ENCODE results near the gene HOXB5.

The HOXB5 gene

DNA sequence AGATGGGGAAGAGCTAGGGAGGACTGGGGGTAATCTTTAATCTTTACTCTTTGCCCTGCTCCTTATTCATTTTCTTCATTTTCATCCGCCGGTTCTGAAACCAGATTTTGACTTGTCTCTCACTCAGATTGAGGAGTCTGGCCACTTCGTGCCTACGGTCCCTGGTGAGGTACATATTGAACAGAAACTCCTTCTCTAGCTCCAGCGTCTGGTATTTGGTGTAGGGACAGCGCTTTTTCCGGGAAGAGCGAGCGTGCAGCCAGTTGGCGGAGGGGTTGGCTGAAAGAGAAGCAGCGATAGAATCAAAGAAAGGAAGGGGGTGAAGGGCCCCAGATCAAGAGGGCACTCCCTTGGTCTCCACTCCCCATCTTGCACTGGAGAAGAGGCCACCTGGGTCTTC lies 29.3 kb upstream of the HOXB5 start:
- DNase-seq: no peak

DNA sequence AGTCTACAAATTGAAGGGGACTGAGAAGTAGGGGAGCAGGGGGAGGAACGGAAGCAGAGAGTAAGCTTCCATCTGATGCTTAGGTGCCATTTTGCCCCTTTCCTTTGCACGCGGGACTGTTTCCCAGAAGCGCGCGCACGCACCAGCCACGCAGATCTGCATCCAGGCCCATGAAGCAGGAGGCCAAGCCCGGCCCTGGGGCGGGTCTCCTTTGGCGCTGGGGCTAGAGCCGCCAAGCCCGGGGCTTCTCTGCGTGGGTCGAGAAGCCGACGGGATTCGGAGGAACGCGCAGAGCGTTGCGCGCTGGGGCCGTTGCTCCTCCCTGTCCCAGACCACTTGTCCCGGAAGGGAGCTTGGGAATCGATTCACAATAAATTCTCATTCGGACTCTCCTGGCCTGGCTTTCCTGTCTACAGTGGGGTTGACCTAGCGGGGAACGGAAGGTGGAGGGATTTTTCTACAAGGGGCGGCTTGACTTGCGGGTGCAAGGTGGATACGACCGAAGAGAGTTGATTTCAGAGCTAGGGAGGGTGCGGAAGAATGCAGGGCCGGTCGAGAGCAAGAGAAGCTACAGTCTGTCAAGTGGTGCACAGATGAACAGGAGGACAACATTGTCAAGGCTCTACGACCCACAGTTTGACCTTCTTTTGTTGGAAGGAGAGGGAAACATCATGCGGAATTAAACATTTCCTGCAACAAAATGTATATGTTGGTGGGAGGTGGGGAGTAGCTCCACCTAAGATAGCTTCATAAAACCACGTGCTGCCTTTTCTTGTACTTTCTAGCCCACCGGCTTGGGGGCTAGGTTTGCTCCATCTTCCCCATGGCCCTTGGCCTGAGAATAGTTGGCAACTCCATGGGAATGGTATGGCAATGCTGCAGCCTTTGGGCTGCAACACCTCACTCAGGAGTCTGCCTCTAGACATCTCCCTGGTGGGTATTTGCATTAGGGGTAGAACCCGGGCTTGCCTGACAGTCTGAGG lies 28.1 kb upstream of the HOXB5 start:
- peaks cover 79% of the 10 kb centered on the region for H3K27me3 ChIP-seq (replicated peaks; ENCODE audit: control insufficient read depth, insufficient read depth, low read length, poor library complexity, severe bottlenecking)
- H3K9me3 ChIP-seq (ENCODE audit: control insufficient read depth, low read length): no peaks in the 10 kb centered on the region
- H3K4me1 ChIP-seq (ENCODE audit: control insufficient read depth, insufficient read depth, low read length, poor library complexity, severe bottlenecking): peaks cover 35% of the 10 kb centered on the region
- no peaks in the 10 kb centered on the region for H3K36me3 ChIP-seq (ENCODE audit: control insufficient read depth, insufficient read depth, low read length)
- no peak overlapping the region for H3K4me3 ChIP-seq (ENCODE audit: insufficient read depth, low read depth, low read length, poor library complexity, severe bottlenecking)
- no peak for DNase-seq
- H3K27ac ChIP-seq (ENCODE audit: insufficient read depth, low read length, poor library complexity, severe bottlenecking): no peak overlapping the region

More for the DNA sequence above, 29.3 kb upstream of the HOXB5 start:
- H3K27ac ChIP-seq (ENCODE audit: insufficient read depth, low read length, poor library complexity, severe bottlenecking): no peak overlapping the region
- H3K27me3 ChIP-seq (replicated peaks; ENCODE audit: control insufficient read depth, insufficient read depth, low read length, poor library complexity, severe bottlenecking): peaks cover 79% of the 10 kb centered on the region
- H3K4me1 ChIP-seq (ENCODE audit: control insufficient read depth, insufficient read depth, low read length, poor library complexity, severe bottlenecking): peaks cover 34% of the 10 kb centered on the region
- H3K36me3 ChIP-seq (ENCODE audit: control insufficient read depth, insufficient read depth, low read length): no peaks in the 10 kb centered on the region
- H3K9me3 ChIP-seq (ENCODE audit: control insufficient read depth, low read length): no peaks in the 10 kb centered on the region
- no peak overlapping the region for H3K4me3 ChIP-seq (ENCODE audit: insufficient read depth, low read depth, low read length, poor library complexity, severe bottlenecking)

DNA sequence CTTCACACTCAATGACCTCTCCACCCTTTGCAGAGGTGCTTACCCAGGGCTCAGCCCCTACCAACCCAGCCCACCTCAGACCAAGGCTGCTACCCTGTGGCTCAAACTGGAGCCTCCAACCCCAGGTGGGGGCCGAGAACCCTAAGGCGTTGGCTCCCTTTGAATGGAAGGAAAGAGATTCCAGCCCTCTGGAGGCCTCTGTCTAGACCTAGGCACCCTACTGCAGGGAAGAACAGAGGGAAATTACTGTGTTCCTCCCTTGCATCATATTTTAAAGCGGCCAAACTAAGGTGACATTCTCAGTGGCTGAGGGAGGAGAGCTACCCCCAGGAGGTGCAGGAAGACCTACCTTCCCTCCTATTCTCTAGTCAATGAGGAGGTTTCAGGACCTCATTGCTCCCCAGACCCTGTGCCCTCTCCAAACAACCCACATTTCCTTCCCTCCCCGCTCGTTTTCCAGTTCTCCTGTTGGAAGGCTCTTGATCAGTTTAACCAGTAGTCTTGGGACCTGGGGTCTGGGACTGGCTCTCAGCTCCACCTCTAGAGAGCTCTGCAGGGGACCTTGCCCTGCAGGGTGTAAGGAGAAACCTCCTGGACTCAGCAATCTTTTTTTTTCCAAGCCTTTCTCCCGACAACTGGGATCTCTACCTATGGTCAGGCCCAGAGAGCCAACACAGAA lies 27.0 kb upstream of the HOXB5 start:
- H3K4me3 ChIP-seq (ENCODE audit: insufficient read depth, low read depth, low read length, poor library complexity, severe bottlenecking): no peak overlapping the region
- no peak overlapping the region for H3K27ac ChIP-seq (ENCODE audit: insufficient read depth, low read length, poor library complexity, severe bottlenecking)
- no peaks in the 10 kb centered on the region for H3K9me3 ChIP-seq (ENCODE audit: control insufficient read depth, low read length)
- H3K27me3 ChIP-seq (replicated peaks; ENCODE audit: control insufficient read depth, insufficient read depth, low read length, poor library complexity, severe bottlenecking): peaks cover 81% of the 10 kb centered on the region
- no peaks in the 10 kb centered on the region for H3K36me3 ChIP-seq (ENCODE audit: control insufficient read depth, insufficient read depth, low read length)
- no peak for DNase-seq
- peaks cover 25% of the 10 kb centered on the region for H3K4me1 ChIP-seq (ENCODE audit: control insufficient read depth, insufficient read depth, low read length, poor library complexity, severe bottlenecking)

DNA sequence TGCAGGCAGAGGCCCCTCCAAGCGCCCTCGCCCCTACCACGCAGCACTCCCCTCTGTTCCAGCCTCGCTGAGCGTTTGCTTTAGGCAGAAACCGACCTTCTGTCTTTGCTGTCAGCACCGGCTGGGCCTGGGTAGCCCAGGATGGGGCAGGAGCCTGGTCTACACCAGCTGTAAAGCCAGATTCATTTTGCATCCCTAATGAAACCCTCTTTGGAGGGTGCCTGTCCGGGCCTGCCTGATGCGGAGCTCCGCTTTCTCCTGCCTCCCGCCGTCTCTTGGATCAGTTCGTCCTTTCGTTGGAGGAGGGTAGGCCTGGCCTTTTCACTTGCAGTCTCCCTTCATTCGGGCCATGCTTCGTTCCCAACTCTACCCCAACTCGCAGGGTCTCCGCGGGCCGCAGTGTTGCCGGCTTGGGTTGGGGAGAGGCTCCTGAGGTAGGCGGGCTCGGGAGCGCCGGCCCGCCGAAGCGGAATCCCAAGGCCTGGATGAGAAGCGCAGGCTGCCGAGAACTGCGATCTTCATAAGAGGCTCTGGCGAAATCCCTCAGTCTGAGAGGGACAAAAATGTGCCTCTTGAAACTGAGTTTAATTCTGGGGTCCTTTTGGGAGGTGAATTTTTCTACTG lies 26.4 kb upstream of the HOXB5 start:
- DNase-seq: no peak
- Histone ChIP-seq H3K27ac (ENCODE audit: insufficient read depth, low read length, poor library complexity, severe bottlenecking) (no peak overlapping the region), H3K4me3 (ENCODE audit: insufficient read depth, low read depth, low read length, poor library complexity, severe bottlenecking) (no peak overlapping the region), H3K4me1 (ENCODE audit: control insufficient read depth, insufficient read depth, low read length, poor library complexity, severe bottlenecking) (peaks cover 19% of the 10 kb centered on the region), H3K27me3 (replicated peaks; ENCODE audit: control insufficient read depth, insufficient read depth, low read length, poor library complexity, severe bottlenecking) (peaks cover 81% of the 10 kb centered on the region), H3K36me3 (ENCODE audit: control insufficient read depth, insufficient read depth, low read length) (no peaks in the 10 kb centered on the region), H3K9me3 (ENCODE audit: control insufficient read depth, low read length) (no peaks in the 10 kb centered on the region)

DNA sequence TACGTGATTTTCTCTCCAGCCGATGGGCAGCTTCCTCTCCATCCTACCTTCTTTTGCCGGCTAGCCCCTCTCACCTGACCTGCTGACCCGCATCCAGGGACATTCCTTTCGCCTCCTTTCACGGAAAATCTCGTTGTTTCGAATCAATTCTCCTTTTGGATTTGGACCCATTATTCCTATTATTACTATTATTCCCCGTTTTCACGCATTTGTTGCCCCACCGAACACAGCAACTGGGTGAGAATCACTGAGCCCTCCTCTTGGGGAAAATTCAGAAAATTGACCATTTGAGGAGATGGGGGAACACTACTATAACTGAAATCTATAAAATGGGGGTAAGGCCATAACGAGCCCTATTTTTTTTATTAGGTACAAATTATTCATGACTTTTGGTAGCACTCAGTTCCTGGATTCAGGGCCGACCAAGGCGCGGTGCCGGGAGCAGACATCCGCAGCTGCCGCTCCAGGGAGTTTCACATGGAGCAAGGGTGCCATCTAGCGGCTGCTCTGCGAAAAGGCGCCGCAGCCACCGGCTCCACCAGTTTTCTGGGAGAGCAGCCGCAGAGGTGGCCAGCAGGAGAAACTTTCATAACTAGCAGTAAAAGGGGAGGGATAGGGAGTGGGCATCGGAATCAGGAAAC lies 24.8 kb upstream of the HOXB5 start:
- Histone ChIP-seq H3K4me1 (ENCODE audit: control insufficient read depth, insufficient read depth, low read length, poor library complexity, severe bottlenecking) (peaks cover 29% of the 10 kb centered on the region), H3K36me3 (ENCODE audit: control insufficient read depth, insufficient read depth, low read length) (no peaks in the 10 kb centered on the region), H3K27ac (ENCODE audit: insufficient read depth, low read length, poor library complexity, severe bottlenecking) (no peak overlapping the region), H3K27me3 (replicated peaks; ENCODE audit: control insufficient read depth, insufficient read depth, low read length, poor library complexity, severe bottlenecking) (peaks cover 81% of the 10 kb centered on the region), H3K9me3 (ENCODE audit: control insufficient read depth, low read length) (no peaks in the 10 kb centered on the region), H3K4me3 (ENCODE audit: insufficient read depth, low read depth, low read length, poor library complexity, severe bottlenecking) (no peak overlapping the region)
- peak; percentile 63 to 76 (median 75) for DNase-seq

DNA sequence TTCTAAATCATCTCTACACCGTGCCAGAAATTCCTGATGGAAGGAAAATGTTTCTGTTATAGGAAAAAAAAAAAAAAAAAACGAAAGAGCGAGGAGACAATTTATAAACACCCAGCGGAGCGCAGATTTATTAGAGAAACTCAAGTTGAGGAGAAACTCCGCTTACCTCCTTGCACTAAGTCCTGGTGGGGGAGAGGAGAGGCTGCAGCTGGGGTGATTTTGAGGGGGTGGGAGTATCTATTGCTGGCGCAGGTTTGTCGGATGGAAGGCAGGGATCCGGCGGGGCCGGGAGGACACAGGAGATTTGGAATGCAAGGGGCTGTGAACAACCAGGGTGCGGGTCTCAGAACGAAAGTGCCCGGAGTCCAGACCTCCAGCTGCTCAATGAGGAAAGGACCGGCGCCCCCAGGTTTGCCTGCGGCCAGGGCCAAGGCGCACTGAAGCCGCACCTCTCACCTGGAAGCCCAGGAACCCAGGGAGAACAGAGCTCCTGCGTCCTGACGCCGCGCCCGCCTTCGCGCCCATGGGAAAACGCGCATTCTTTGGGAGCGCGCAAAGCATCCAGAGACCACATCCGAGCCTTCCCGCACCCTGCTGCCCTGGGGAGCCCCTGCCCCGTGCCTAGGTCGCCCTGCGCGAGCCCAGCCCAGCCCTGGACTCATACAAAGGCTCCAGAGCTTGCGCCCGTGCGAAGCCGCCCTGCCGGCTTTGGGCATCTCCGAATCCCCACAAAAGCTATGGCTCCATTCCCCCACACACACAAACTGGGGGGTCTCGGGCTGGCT lies 24.1 kb upstream of the HOXB5 start:
- no peak overlapping the region for H3K4me3 ChIP-seq (ENCODE audit: insufficient read depth, low read depth, low read length, poor library complexity, severe bottlenecking)
- H3K9me3 ChIP-seq (ENCODE audit: control insufficient read depth, low read length): no peaks in the 10 kb centered on the region
- H3K27me3 ChIP-seq (replicated peaks; ENCODE audit: control insufficient read depth, insufficient read depth, low read length, poor library complexity, severe bottlenecking): peaks cover 78% of the 10 kb centered on the region
- H3K4me1 ChIP-seq (ENCODE audit: control insufficient read depth, insufficient read depth, low read length, poor library complexity, severe bottlenecking): peaks cover 34% of the 10 kb centered on the region
- no peak for DNase-seq
- H3K27ac ChIP-seq (ENCODE audit: insufficient read depth, low read length, poor library complexity, severe bottlenecking): no peak overlapping the region
- H3K36me3 ChIP-seq (ENCODE audit: control insufficient read depth, insufficient read depth, low read length): no peaks in the 10 kb centered on the region

DNA sequence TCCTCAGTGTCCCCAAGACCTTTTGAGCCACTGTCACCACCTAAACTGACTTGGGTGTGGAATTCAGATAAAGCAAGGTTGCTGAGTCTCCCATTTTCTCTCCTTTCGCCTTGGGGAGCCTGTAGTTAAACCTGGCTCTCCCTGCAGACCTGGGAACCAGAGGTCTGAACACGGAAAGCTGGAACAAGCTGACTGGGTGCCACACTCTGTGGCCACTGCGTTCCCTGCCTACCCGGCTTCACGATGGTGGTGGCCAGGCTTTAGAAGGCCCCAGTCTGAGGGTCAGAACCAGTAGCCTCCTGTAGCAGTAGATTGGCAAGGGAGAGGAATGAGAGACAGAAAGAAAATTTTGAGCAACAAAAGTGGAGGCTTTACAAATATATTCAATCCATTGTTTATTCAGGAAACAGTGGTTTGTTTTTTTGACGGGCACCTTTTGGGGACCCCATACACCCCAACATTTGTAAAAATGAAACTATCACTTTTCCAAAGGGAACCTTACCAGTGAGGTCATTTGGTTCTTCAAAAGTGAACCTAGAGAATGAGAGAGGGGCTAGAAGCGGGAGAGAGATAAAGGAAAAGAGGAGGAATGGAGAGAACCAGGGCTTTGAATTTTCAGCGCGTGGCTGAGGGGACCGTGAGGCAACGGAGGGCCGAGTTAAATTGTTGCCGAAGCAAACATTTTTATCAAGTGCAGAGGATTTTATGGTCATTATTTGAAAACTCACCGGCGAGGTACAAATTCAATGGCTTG lies 23.3 kb upstream of the HOXB5 start:
- no peak overlapping the region for H3K4me3 ChIP-seq (ENCODE audit: insufficient read depth, low read depth, low read length, poor library complexity, severe bottlenecking)
- no peaks in the 10 kb centered on the region for H3K9me3 ChIP-seq (ENCODE audit: control insufficient read depth, low read length)
- H3K27ac ChIP-seq (ENCODE audit: insufficient read depth, low read length, poor library complexity, severe bottlenecking): no peak overlapping the region
- H3K4me1 ChIP-seq (ENCODE audit: control insufficient read depth, insufficient read depth, low read length, poor library complexity, severe bottlenecking): peaks cover 42% of the 10 kb centered on the region
- DNase-seq: no peak
- peaks cover 82% of the 10 kb centered on the region for H3K27me3 ChIP-seq (replicated peaks; ENCODE audit: control insufficient read depth, insufficient read depth, low read length, poor library complexity, severe bottlenecking)
- no peaks in the 10 kb centered on the region for H3K36me3 ChIP-seq (ENCODE audit: control insufficient read depth, insufficient read depth, low read length)

DNA sequence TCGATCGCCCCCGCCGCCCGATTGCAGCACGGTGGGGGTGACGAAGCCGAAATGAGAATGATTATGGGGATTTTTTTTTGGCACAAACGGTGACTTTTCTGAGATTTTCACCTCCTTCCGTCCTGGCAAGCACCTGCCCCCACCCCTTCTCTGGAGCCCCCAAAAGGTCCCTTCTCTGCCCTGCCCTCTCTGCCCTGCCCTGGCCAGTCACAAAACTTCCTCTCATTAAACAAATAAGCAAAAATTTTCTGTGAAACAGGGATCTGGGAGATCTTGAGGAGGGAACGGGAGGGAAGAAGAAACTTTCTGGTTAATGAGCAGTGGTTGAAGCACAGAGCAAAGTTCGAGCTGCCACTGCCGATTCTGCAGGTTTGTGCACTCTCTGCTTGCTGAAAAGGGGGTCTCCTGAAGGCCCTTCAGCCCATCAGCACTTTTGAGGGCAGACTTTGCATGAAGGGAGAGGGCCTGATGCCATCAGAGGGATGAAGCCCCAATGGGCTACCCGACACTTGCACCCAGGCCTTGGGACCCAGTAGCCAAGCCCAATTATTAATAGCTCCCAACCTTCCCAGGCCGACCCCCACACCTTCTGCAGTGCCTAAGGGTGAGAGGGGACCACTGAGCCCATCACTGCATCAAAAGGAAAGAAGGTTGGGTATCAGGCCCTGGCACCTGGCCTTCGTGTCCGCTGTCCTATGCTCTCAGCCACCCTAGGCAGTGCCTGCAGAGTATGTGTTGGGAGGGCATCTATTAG lies 22.6 kb upstream of the HOXB5 start:
- no peak for DNase-seq
- Histone ChIP-seq H3K27ac (ENCODE audit: insufficient read depth, low read length, poor library complexity, severe bottlenecking) (no peak overlapping the region), H3K27me3 (replicated peaks; ENCODE audit: control insufficient read depth, insufficient read depth, low read length, poor library complexity, severe bottlenecking) (peaks cover 83% of the 10 kb centered on the region), H3K36me3 (ENCODE audit: control insufficient read depth, insufficient read depth, low read length) (no peaks in the 10 kb centered on the region), H3K9me3 (ENCODE audit: control insufficient read depth, low read length) (no peaks in the 10 kb centered on the region), H3K4me3 (ENCODE audit: insufficient read depth, low read depth, low read length, poor library complexity, severe bottlenecking) (no peak overlapping the region), H3K4me1 (ENCODE audit: control insufficient read depth, insufficient read depth, low read length, poor library complexity, severe bottlenecking) (peaks cover 49% of the 10 kb centered on the region)
